GM18505 (cell line): Measurements from ENCODE around the gene CAV1.

Experiments
- ATAC-seq: cut with Tn5 transposase; IDR thresholded peaks from one replicate; pipeline ENCODE4 v1.9.1; 2021; ENCODE audit not compliant: unreplicated experiment
- POLR2A ChIP-seq: IDR thresholded peaks from 4 replicates; pipeline ENCODE4 v1.6.1; 2011; ENCODE audit warnings: borderline replicate concordance; ENCODE audit not compliant: insufficient read depth, insufficient read length; ENCODE audit errors: extremely low read depth

The CAV1 gene

DNA sequence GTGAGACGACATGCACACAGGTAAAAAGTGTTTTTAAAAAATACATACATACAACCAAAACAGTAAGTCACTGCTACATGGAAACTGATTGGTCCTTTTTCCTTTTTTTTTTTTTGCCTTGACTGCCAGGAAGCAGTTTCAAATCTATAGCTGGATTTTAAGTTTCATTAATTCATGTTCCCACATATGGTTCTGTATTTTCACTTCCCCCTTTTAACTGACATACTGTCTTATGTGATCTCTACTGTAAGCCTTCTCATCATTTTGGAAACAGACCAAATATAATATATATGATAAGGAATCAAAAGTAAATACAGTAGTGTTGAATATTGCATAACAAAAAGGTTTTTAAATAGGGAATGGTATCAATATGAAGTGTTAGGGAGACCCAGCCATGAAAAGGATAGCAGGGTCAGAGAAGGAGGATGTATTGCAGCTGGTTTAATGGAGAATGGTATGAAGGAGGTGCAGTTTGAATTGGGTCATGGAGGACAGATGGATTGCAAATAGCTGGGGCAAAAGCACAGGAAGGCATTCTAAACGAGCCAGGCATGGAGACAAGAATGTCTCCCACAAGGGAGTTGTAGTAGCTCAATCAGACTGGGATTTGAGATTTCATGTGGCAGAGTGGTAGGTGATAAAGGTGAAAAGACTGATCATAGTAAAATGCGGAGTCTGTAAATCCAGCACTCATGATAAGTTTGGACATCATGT is 5.4 kb downstream of the CAV1 start:
- no peak for ATAC-seq

DNA sequence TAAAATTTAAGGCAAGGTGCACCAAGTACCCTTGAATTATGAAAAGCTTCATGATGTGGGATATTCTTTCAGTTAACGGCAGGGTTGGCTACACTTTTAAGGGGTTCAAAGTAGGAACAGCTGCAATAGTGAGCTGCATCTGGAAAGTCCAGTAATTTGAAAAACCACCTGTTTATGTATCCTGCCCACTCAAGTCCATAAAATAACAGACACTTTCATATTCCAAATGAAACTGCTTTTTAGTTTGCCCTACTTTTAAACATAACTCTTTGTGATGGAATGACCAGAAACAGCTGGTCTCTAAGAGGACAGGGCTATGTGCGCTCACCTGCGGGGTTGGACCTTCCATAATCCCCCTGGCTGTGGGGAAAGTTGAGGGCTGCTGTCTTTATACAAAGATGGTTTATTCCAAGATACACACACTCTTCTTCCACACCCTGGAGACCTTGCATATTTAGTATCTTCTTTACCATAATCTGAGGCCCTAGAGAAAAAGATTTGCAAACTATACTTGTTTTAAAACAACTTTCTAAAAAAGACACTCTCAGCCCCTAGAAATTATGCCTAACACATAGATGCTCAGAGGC is 7.4 kb downstream of the CAV1 start:
- TF ChIP-seq POLR2A, result no peak

More for the DNA sequence above, 5.4 kb downstream of the CAV1 start:
- no peak for TF ChIP-seq POLR2A

DNA sequence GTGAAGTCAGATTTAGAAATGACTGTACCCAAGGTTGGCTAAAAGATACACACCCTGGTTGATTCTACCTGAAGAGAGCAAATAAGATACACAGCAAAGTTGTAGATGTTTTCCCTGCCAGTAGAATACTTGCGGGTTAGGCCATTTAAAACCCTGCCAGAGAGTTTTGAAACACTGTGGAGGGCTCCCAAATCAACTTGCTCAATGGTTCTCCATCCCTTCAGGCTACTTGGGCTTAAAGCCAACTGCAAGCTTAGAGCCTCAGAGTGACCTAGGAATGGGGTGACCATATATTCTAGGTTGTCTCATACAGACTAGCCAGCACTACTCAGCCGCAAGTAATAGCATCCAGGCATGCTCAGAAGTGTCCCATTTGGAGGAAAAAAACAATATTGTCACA is 10.0 kb downstream of the CAV1 start:
- TF ChIP-seq POLR2A, result no peak
- ATAC-seq, result no peak

More for the DNA sequence above, 7.4 kb downstream of the CAV1 start:
- no peak for ATAC-seq

DNA sequence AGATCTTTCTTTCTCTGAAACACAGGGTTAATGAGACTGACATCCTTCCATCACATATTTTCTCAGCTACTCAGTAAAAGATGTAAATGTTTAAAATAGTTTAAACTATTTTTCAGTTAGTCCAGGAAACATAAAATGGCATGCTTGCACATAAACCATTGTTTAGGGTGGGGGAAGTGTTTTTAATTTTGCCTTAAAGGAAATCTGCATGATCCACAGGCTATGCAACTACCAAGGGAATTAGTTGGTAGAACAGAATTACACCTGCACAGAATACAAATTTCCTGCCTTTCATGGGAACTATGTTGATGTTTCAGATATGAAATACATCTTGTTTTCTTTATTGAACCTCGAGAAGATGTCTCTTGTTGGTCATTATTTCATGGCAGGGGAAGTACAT is 10.6 kb downstream of the CAV1 start:
- TF ChIP-seq POLR2A, result no peak
- no peak for ATAC-seq

DNA sequence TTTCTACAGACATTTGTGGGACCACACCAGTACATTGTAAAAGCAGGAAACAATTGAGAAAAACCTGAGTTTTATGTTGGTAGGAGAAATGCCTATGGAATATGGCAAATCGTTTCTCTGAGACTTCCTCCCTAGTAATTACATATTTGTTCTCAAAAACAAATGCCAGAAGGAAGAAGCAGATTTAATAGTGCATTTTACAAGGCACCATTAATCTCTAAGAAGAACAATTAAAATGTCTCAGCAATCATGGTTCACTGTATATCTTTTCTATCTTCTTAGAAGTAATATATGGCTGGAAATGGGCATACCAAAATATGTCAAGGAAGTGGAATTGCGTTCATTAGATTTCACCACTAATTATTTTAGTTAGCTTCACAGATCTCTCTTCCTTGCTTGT is 13.3 kb downstream of the CAV1 start:
- no peak for ATAC-seq
- no peak for TF ChIP-seq POLR2A

DNA sequence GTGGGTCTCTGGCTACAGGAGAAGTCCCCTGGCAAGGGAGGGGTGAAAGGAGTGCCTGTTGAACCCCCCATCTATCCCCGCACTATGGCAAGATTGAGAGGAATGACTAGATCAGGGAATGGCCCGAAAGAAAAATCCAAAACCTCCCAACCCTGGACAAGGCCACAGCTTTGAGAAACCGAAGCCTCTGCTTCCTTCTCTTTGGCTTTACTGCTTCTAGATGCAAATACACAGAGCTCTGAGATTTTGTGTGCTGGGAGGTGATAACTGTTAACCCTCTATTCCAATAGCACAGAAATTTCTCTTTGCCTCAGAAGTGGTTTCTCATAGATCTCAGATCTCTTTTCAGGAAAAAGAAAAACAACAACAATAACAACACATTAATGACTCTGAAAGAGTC is 15.0 kb downstream of the CAV1 start:
- no peak for ATAC-seq
- no peak for TF ChIP-seq POLR2A

DNA sequence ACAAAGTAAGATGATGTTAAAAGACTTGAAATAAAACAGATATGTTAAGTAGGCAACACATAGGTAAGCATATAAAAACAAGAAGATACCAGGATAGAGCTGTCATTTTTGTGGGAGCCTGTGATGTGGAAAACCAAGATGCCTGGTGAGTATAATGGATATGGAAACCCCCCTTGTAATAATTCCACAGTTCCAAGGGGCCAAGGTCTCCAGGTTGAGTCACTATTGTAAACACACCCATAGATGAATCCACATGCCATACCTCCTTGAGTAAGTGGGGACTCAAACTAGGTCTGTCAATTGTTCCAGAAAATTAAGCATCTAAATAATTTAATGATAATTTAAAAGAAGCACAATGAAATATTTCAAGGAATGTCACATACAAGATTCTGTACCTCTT is 15.9 kb downstream of the CAV1 start:
- TF ChIP-seq POLR2A, result no peak
- no peak for ATAC-seq

DNA sequence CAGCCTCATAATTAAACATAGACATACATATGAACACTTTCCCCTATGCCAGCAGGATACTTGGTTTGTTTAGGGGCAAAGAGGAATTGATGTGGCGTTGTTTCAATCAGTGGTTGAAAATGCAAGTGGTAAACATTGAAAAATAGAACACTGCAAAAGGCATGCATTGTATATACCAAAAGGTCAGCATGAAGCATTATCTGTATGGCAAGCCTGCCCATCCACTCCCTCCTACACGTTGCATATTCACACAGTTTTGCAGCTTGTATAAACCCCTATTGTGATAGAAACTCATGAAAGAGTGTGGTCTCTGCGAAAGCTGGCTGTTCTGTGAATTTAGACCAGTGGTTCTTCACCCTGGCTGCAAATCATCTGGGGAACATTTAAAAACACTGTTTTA is 17.1 kb downstream of the CAV1 start:
- no peak for TF ChIP-seq POLR2A
- no peak for ATAC-seq

DNA sequence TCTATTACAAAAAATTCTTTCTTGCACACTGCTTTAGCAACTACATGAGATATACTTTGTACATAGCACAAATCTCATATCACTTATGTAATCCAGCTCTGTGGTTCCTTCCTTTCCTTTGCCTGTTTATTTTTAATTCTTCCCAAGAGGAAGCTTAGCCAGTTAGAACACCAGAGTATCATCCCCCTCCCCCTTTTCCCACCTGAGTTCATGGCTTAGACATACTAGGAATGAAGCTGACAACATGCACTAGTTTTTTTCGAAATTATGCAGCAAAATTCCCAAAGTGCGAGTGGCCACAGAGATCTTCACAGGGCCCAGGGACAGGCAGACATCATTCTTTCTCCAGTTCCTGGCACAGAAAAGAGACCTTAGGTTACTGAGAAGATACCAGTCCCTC is 17.8 kb downstream of the CAV1 start:
- no peak for TF ChIP-seq POLR2A
- ATAC-seq, result no peak

DNA sequence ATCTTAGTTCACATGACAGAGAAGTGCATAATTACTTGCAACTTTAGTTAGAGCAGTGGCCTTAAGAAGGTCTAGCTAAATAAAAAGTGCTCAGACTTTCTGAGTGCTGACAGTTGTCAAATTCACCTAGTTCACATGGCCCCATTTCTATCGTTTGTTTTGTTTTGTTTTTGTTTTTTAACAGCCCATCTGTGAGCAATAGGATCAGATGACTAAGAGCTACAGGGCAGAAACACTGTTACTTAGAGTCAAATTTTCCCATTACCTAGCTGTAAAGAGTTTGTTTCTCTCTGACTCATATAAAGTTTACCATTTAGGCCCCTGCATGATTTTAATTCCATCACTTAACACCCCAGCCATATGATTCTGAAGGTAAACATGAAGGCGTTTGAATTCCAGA is 18.8 kb downstream of the CAV1 start:
- TF ChIP-seq POLR2A, result no peak
- ATAC-seq, result no peak

DNA sequence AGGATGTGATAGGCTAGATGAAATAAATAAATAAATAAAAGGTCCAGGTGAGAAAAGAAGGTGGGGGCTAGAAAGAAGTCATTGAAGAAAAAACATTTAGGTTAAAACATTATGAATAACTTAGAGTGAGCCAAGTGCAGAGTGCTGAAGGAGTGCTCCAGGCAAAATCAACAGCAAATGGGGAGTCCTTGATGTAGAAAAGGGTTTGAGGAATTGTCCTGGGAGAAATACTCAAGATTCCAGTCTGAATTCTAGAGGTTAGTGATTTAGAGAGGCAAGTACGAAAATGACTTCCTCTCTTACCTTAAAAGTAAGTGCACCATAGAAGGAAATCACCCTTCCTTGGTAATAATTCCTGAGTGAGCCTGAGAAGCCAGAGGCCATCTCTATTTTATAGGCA is 19.7 kb downstream of the CAV1 start:
- no peak for ATAC-seq
- TF ChIP-seq POLR2A, result no peak

DNA sequence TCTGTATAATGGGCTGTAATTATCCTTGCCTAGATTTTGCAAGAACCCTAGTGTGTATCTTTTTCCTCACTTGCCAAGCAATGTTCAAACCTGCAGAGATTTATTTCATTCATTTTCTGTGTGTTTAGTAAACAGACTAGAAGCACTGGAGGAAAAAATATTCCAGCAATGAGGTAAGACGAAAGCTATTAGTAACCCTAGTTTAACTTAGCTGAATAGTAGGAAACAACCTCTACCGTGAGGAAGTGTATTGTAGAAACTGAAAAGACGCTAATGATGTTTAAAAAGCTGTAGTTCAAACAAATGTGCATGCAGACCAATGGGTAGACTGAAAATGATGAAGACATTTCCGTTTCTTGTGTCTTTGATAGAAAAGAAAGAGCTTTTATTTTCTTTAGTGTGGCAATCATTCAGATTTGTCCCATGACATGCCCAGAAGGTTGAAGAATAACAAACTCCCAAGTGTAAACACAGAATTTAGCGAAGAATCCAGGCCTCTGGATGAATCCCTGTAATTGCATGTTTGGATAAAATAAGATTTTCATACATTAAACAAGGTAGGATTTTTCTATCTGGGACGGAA is 20.7 kb downstream of the CAV1 start:
- TF ChIP-seq POLR2A, result no peak
- ATAC-seq, result no peak

DNA sequence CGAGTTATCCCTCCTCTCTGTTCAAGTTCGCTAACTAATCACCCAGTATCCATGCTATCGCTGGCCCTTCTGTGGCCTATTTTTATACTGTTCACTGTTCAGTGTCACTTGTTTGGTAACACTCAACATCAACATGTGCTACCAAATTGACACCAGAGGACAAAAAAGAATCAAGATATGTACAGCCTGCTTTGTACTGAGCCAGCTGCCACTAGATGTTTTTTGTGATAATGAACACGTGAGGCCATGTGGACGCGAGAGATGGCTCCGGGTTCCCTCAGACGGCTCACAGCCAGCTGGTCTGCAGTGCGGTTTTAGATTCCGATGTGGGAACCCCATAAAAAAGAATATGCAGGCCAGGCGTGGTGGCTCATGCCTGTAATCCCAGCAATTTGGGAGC is 21.2 kb downstream of the CAV1 start:
- no peak for TF ChIP-seq POLR2A
- no peak for ATAC-seq

DNA sequence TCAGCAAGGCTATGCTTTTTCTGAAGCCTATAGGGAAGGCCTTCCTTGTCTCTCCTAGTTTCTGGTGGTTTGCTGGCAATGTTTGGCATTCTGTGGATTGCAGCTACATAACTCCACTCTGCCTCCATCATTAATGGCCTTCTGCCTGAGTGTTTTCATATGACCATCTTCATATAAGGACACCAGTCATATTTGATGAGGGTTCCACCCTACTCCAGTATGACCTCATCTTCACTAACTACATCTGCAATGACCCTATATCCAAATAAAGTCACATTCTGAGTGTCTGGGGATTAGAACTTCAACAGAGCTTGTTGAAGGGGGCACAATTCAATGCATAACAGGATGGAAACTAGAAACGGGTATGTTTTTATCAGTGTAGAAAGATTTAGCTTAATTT is 22.1 kb downstream of the CAV1 start:
- no peak for TF ChIP-seq POLR2A
- no peak for ATAC-seq
